GM12892 (cell line): ENCODE data around the gene CD207.

Experiments
- POLR2A ChIP-seq: IDR thresholded peaks from 2 replicates; pipeline ENCODE4 v1.6.1; 2011; ENCODE audit warnings: low read depth, low read length, control low read depth
- POLR2AphosphoS5 ChIP-seq: IDR thresholded peaks from 2 replicates; pipeline ENCODE4 v1.6.1; 2011; ENCODE audit warnings: low read depth, low read length, control low read depth

DNA sequence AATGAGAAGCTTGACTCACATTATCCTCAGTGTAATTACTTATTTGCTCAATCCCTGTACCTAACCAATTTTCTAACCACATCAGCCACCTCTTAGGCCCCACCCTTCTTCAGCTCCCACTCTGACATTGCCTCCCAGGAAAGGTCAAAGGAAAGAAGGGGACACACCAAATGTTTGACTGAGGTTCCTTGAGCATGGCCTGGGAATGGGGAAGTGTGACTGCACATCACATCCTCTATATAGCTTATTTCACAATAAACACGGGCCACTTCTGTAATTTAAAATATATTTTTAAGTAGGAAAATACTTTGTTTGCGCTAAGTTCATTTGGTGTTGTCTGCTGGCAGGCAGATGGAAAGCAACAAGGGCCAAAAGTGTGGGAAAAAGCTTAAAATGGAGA is 42.2 kb downstream of the CD207 start:
- TF ChIP-seq POLR2AphosphoS5: no peak
- no peak for TF ChIP-seq POLR2A
